AG04450 (cell line): Measurements from ENCODE around the gene CEP104. TPM values are rescaled to one million over a fixed set of nuclear protein-coding genes. Genes with fewer than 3 reads are reported as not detected.

ENCODE experiments used
- CTCF ChIA-PET: fragments of 300-600, 350-600 bp; formaldehyde crosslinking; extraction: SDS; loops from one replicate; lab custom pipeline; 2022; ENCODE audit warnings: antibody characterized with exemption, inconsistent platforms; lab: Charles Lee
- POLR2A ChIA-PET: fragments of 350-600 bp; formaldehyde crosslinking; extraction: SDS; loops from one replicate; lab custom pipeline; 2021; ENCODE audit warnings: antibody characterized with exemption, inconsistent platforms; lab: Yijun Ruan, JAX
- DNase-seq: peaks from one replicate; pipeline ENCODE4 v3.0.0-alpha.2; 2011; ENCODE audit warnings: low read depth, low spot score
- H3K27ac ChIP-seq: one replicate; pipeline ENCODE4 v1.5.1; 2012; ENCODE audit warnings: low read depth, low read length, control low read depth
- H3K27me3 ChIP-seq: one replicate; pipeline ENCODE4 v1.6.0; 2012; ENCODE audit warnings: low read length; ENCODE audit not compliant: control insufficient read depth, insufficient read depth
- H3K4me3 ChIP-seq: 2 replicates; pipeline ENCODE4 v1.5.1; 2011; ENCODE audit warnings: mild to moderate bottlenecking, low read depth, low read length, control low read depth
- H3K9me3 ChIP-seq: 2 replicates; pipeline ENCODE4 v1.5.1; 2012; ENCODE audit warnings: low read length; ENCODE audit not compliant: control insufficient read depth, insufficient read depth
- polyA plus RNA-seq: library from polyadenylated mRNA; depleted of rRNA; stranded (reverse); fragments of >200 nt; gene quantifications from 2 replicates; pipeline ENCODE4 v1.2.3, GENCODE V29; 2011
- TF ChIP-seq, protein P1 (sequence below): IDR thresholded peaks from 2 replicates; pipeline ENCODE4 v1.5.1; 2011; ENCODE audit warnings: low read depth, low read length, control low read depth, inconsistent platforms

The CEP104 gene
- polyA plus RNA-seq, 1 experiment, result 38.4 TPM

- TF ChIP-seq, protein P1, sequence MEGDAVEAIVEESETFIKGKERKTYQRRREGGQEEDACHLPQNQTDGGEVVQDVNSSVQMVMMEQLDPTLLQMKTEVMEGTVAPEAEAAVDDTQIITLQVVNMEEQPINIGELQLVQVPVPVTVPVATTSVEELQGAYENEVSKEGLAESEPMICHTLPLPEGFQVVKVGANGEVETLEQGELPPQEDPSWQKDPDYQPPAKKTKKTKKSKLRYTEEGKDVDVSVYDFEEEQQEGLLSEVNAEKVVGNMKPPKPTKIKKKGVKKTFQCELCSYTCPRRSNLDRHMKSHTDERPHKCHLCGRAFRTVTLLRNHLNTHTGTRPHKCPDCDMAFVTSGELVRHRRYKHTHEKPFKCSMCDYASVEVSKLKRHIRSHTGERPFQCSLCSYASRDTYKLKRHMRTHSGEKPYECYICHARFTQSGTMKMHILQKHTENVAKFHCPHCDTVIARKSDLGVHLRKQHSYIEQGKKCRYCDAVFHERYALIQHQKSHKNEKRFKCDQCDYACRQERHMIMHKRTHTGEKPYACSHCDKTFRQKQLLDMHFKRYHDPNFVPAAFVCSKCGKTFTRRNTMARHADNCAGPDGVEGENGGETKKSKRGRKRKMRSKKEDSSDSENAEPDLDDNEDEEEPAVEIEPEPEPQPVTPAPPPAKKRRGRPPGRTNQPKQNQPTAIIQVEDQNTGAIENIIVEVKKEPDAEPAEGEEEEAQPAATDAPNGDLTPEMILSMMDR, result no peak
- ChIA-PET CTCF (interaction anchor here (0.6 kb wide), 1 partner anchor 220 kb away, joined by 3 read pairs; no protein-coding TSS in a partner anchor), POLR2A (no interaction called here)
- no peaks in the 10 kb centered on the region for H3K27me3 ChIP-seq
- no peak overlapping the region for H3K4me3 ChIP-seq
- no peak for DNase-seq
- no peaks in the 10 kb centered on the region for H3K9me3 ChIP-seq
- no peak overlapping the region for H3K27ac ChIP-seq
Measured at GRCh38 chr1:3827813-3828307, 29.2 kb downstream of the CEP104 start.

- no peaks in the 10 kb centered on the region for H3K27me3 ChIP-seq
- no peak overlapping the region for H3K4me3 ChIP-seq
- H3K27ac ChIP-seq, result no peak overlapping the region
- no peak for DNase-seq
- POLR2A ChIA-PET, result no interaction called here
- H3K9me3 ChIP-seq, result no peaks in the 10 kb centered on the region
- TF ChIP-seq, protein P1, result no peak
- CTCF ChIA-PET, result no interaction called here
Measured at GRCh38 chr1:3825356-3825755, 31.7 kb downstream of the CEP104 start.

GRCh38 chr1:3824650-3825049 lies 32.4 kb downstream of the CEP104 start:
- Histone ChIP-seq H3K27me3 (no peaks in the 10 kb centered on the region), H3K4me3 (no peak overlapping the region), H3K9me3 (no peaks in the 10 kb centered on the region), H3K27ac (no peak overlapping the region)
- TF ChIP-seq, protein P1, result no peak
- POLR2A ChIA-PET, result no interaction called here
- CTCF ChIA-PET, result no interaction called here
- DNase-seq, result no peak

DNA sequence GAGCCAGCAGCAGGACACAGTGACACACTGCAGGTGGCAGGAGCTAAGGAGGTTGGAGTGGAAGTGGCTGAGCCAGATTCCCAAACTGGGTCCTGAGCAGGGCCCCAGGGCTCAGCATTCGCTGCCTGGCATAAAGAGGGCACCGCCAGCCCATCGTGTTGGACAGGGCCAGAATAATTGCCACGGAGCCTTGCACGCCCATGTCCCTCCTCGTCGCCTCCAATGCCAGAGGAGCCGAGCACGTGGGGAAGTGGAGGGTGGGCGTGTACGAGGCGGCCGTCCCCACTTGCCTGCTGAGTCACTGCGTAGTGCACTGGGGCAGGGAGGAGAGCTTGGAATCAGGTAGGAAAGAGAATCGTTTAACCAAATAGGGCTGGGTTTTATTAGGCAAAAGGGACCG lies 34.6 kb downstream of the CEP104 start:
- H3K27ac ChIP-seq, result no peak overlapping the region
- no peak overlapping the region for H3K4me3 ChIP-seq
- ChIA-PET POLR2A (no interaction called here), CTCF (no interaction called here)
- H3K9me3 ChIP-seq, result no peaks in the 10 kb centered on the region
- TF ChIP-seq, protein P1, result no peak
- no peaks in the 10 kb centered on the region for H3K27me3 ChIP-seq
- no peak for DNase-seq

GRCh38 chr1:3821908-3822307 lies 35.1 kb downstream of the CEP104 start:
- Histone ChIP-seq H3K4me3 (no peak overlapping the region), H3K9me3 (no peaks in the 10 kb centered on the region), H3K27ac (no peak overlapping the region), H3K27me3 (no peaks in the 10 kb centered on the region)
- DNase-seq, result no peak
- CTCF ChIA-PET, result interaction anchor here (1.5 kb wide), 1 partner anchor 97 kb away, joined by 4 read pairs; no protein-coding TSS in a partner anchor
- POLR2A ChIA-PET, result no interaction called here
- TF ChIP-seq, protein P1, result no peak
